A673 (cell line): Measurements from ENCODE around the gene PDE8B. TPM values are rescaled to one million over a fixed set of nuclear protein-coding genes. Genes with fewer than 3 reads are reported as not detected.

Experiments used
- BruUV-seq: library from RNA; stranded (reverse); fragments of 400-500 nt; replicated peaks from 2 replicates; lab custom pipeline; 2021; lab: Mats Ljungman, UMichigan
- CTCF ChIA-PET: fragments of 300-600 bp; sonication (Branson Sonifier 250); formaldehyde crosslinking; loops from one replicate; lab custom pipeline; 2022; ENCODE audit warnings: antibody characterized with exemption; lab: Charles Lee
- POLR2A ChIA-PET: fragments of 300-600 bp; sonication (Branson Sonifier 250); formaldehyde crosslinking; loops from one replicate; lab custom pipeline; 2022; ENCODE audit warnings: antibody characterized with exemption; ENCODE audit not compliant: low non-redundant PET; lab: Charles Lee
- DNase-seq: peaks from one replicate; pipeline ENCODE4 v3.0.0-alpha.2; 2015; ENCODE audit warnings: low spot score
- H3K27ac ChIP-seq: fragments of 200-600 bp; sonication (generic); 2 replicates; pipeline ENCODE4 v1.5.1; 2016; ENCODE audit warnings: mixed run types, low read depth, mild to moderate bottlenecking, mixed read lengths, antibody characterized with exemption, low read length; ENCODE audit not compliant: poor library complexity, severe bottlenecking
- H3K27me3 ChIP-seq: fragments of 200-600 bp; sonication (generic); replicated peaks from 2 replicates; pipeline ENCODE4 v1.6.1; 2017; ENCODE audit warnings: mixed run types, low read depth, mild to moderate bottlenecking, mixed read lengths, antibody characterized with exemption, low read length; ENCODE audit not compliant: insufficient read depth, poor library complexity
- H3K36me3 ChIP-seq: fragments of 200-600 bp; sonication (generic); 2 replicates; pipeline ENCODE4 v1.6.1; 2016; ENCODE audit warnings: mixed run types, mild to moderate bottlenecking, mixed read lengths, antibody characterized with exemption, low read length; ENCODE audit not compliant: insufficient read depth, poor library complexity, severe bottlenecking
- H3K4me1 ChIP-seq: fragments of 200-600 bp; sonication (generic); 2 replicates; pipeline ENCODE4 v1.6.1; 2017; ENCODE audit warnings: mixed run types, mild to moderate bottlenecking, mixed read lengths, antibody characterized with exemption, low read length; ENCODE audit not compliant: insufficient read depth, poor library complexity, severe bottlenecking
- H3K4me3 ChIP-seq: fragments of 200-600 bp; sonication (generic); 2 replicates; pipeline ENCODE4 v1.5.1; 2016; ENCODE audit warnings: low read depth, mixed run types, mild to moderate bottlenecking, mixed read lengths, low read length; ENCODE audit not compliant: poor library complexity, severe bottlenecking
- H3K9me3 ChIP-seq: fragments of 200-600 bp; sonication (generic); 2 replicates; pipeline ENCODE4 v1.6.1; 2016; ENCODE audit warnings: mixed run types, low read depth, mild to moderate bottlenecking, mixed read lengths, antibody characterized with exemption, low read length; ENCODE audit not compliant: poor library complexity, severe bottlenecking
- EZH2 ChIP-seq: fragments of 200-600 bp; sonication (generic); IDR thresholded peaks from 2 replicates; pipeline ENCODE4 v1.6.1; 2017; ENCODE audit warnings: borderline replicate concordance, low read depth, mild to moderate bottlenecking, mixed read lengths, antibody characterized with exemption, low read length; ENCODE audit not compliant: poor library complexity, severe bottlenecking
- intact Hi-C: fragments of 100-400 bp; cut with micrococcal nuclease; formaldehyde crosslinking; loops from one replicate; pipeline ENCODE4 v1.10.0; 2022; ENCODE audit not compliant: unreplicated experiment
- total RNA-seq: library from RNA; stranded (reverse); gene quantifications from 2 replicates; pipeline ENCODE4 v1.2.3, GENCODE V29; 2021
- TF ChIP-seq, protein P1 (sequence below): fragments of 300-800, 200-600 bp; sonication (generic); conservative IDR thresholded peaks from 2 replicates; pipeline ENCODE4 v1.5.1; 2017; ENCODE audit warnings: low read depth, mild to moderate bottlenecking, antibody characterized with exemption, low read length, moderate library complexity, mixed read lengths

Gene PDE8B
- total RNA-seq, 1 experiment from 2014 or later, result 0.69 TPM

DNA sequence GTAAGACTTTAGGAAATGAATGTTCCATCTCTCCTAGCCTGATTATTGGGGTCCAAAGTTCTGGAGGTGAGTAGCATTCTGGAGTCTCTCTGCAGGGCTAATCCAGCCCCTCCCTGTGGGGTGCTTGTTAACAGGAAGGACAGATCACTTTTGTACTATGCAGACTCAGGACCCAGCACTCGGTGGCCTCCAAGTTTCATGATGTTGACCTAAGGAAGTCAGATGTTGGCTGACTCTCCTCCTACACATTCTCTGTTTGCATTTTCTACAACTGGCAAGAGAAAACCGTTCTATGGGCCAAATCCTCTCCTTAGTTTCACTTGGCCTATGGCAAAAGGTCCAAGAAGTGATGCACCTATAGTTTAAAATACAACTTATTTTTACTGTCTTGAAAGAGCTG lies 5.5 kb upstream of the PDE8B start:
- Histone ChIP-seq H3K27me3 (peaks cover 19% of the 10 kb centered on the region), H3K4me1 (no peaks in the 10 kb centered on the region), H3K4me3 (no peak overlapping the region), H3K27ac (no peak overlapping the region), H3K36me3 (no peaks in the 10 kb centered on the region), H3K9me3 (no peaks in the 10 kb centered on the region)
- BruUV-seq, result no TSS peak
- POLR2A ChIA-PET, result no interaction called here
- no peak for DNase-seq
- intact Hi-C loops, result no loop called here
- TF ChIP-seq, protein P1, sequence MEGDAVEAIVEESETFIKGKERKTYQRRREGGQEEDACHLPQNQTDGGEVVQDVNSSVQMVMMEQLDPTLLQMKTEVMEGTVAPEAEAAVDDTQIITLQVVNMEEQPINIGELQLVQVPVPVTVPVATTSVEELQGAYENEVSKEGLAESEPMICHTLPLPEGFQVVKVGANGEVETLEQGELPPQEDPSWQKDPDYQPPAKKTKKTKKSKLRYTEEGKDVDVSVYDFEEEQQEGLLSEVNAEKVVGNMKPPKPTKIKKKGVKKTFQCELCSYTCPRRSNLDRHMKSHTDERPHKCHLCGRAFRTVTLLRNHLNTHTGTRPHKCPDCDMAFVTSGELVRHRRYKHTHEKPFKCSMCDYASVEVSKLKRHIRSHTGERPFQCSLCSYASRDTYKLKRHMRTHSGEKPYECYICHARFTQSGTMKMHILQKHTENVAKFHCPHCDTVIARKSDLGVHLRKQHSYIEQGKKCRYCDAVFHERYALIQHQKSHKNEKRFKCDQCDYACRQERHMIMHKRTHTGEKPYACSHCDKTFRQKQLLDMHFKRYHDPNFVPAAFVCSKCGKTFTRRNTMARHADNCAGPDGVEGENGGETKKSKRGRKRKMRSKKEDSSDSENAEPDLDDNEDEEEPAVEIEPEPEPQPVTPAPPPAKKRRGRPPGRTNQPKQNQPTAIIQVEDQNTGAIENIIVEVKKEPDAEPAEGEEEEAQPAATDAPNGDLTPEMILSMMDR, result no peak
- no peak for TF ChIP-seq EZH2
- CTCF ChIA-PET, result no interaction called here

GRCh38 chr5:77208507-77209163 lies 1.8 kb upstream of the PDE8B start:
- Histone ChIP-seq H3K4me3 (no peak overlapping the region), H3K27ac (no peak overlapping the region), H3K4me1 (peaks cover 6% of the 10 kb centered on the region), H3K36me3 (no peaks in the 10 kb centered on the region), H3K9me3 (no peaks in the 10 kb centered on the region), H3K27me3 (peaks cover 47% of the 10 kb centered on the region)
- intact Hi-C loops, result no loop called here
- ChIA-PET POLR2A (no interaction called here), CTCF (no interaction called here)
- BruUV-seq, result no TSS peak
- no peak for TF ChIP-seq EZH2
- TF ChIP-seq, protein P1, result no peak
- no peak for DNase-seq

GRCh38 chr5:77209495-77210090 lies 887 bp upstream of the PDE8B start:
- H3K4me3 ChIP-seq, result peak overlapping the region; percentile 50
- DNase-seq, result no peak
- no peaks in the 10 kb centered on the region for H3K9me3 ChIP-seq
- H3K36me3 ChIP-seq, result no peaks in the 10 kb centered on the region
- TF ChIP-seq EZH2, result no peak
- TF ChIP-seq, protein P1, result no peak
- POLR2A ChIA-PET, result no interaction called here
- peaks cover 13% of the 10 kb centered on the region for H3K4me1 ChIP-seq
- peaks cover 47% of the 10 kb centered on the region for H3K27me3 ChIP-seq
- no peak overlapping the region for H3K27ac ChIP-seq
- CTCF ChIA-PET, result no interaction called here
- BruUV-seq, result no TSS peak
- intact Hi-C loops, result no loop called here
